GM10248 (cell line): ENCODE measurements around the gene ABR.

ENCODE experiments used
- CTCF ChIA-PET: fragments of 300-600 bp; sonication (Branson Sonifier 250); formaldehyde crosslinking; extraction: SDS; loops from one replicate; lab custom pipeline; 2021; ENCODE audit warnings: antibody characterized with exemption; lab: Yijun Ruan, JAX
- POLR2A ChIA-PET: fragments of 350-650 bp; sonication (Branson Sonifier 250); formaldehyde crosslinking; extraction: SDS; loops from one replicate; lab custom pipeline; 2020; ENCODE audit warnings: antibody characterized with exemption; lab: Yijun Ruan, JAX
- DNase-seq: peaks from one replicate; pipeline ENCODE4 v3.0.0; 2012; ENCODE audit errors: extremely low spot score
- TF ChIP-seq, protein P1 (sequence below): IDR thresholded peaks from 2 replicates; pipeline ENCODE4 v1.5.1; 2012; ENCODE audit warnings: mild to moderate bottlenecking, low read depth; ENCODE audit errors: extremely low read depth, missing control alignments, control extremely low read depth

The ABR gene

DNA sequence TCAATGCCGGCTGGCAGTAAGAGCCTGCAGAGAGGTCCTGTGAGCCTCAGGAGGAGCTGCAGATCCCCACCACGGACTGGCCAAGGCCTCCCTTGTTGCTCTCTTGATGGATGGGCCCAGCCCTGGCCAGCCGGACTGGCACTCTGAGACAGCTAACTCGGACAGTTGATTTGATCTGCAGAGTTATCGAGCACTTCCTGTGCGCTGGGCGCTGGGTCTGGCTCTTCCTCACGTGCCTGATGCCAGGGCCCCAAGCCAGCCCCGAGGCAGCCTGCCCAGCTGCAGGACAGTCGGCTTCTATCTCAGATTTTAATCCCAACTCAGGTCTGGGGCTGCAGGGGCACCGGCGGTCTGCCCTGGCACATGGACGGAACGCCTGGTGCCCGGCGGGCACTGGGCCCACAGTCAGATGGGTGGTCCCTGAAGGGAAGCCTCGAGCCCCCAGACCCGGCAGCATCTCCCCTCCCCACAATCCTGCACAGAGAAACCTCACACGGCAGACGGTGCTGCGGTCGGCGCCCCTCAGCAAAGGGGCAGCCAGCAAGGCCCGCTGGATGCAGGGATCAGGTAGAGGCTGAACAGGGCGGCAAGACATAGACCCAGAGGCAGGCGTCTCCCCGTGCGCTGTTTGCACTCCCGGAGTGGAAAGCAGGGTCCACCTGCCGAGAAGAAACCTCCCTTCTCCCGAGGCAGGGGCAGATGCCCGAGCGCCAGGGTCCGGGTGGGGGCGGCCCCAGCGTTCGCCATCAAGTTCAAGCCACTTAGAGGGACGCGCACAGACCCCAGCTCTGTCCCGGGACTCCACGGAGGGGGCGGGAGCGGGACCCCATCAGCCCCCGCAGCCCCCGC lies 148.9 kb downstream of the ABR start:
- TF ChIP-seq, protein P1, sequence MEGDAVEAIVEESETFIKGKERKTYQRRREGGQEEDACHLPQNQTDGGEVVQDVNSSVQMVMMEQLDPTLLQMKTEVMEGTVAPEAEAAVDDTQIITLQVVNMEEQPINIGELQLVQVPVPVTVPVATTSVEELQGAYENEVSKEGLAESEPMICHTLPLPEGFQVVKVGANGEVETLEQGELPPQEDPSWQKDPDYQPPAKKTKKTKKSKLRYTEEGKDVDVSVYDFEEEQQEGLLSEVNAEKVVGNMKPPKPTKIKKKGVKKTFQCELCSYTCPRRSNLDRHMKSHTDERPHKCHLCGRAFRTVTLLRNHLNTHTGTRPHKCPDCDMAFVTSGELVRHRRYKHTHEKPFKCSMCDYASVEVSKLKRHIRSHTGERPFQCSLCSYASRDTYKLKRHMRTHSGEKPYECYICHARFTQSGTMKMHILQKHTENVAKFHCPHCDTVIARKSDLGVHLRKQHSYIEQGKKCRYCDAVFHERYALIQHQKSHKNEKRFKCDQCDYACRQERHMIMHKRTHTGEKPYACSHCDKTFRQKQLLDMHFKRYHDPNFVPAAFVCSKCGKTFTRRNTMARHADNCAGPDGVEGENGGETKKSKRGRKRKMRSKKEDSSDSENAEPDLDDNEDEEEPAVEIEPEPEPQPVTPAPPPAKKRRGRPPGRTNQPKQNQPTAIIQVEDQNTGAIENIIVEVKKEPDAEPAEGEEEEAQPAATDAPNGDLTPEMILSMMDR, result no peak
- ChIA-PET POLR2A (no interaction called here), CTCF (interaction anchor here (1.3 kb wide), 2 partner anchors 25 to 50 kb away, joined by 4 read pairs; no protein-coding TSS in a partner anchor)
- DNase-seq, result no peak

DNA sequence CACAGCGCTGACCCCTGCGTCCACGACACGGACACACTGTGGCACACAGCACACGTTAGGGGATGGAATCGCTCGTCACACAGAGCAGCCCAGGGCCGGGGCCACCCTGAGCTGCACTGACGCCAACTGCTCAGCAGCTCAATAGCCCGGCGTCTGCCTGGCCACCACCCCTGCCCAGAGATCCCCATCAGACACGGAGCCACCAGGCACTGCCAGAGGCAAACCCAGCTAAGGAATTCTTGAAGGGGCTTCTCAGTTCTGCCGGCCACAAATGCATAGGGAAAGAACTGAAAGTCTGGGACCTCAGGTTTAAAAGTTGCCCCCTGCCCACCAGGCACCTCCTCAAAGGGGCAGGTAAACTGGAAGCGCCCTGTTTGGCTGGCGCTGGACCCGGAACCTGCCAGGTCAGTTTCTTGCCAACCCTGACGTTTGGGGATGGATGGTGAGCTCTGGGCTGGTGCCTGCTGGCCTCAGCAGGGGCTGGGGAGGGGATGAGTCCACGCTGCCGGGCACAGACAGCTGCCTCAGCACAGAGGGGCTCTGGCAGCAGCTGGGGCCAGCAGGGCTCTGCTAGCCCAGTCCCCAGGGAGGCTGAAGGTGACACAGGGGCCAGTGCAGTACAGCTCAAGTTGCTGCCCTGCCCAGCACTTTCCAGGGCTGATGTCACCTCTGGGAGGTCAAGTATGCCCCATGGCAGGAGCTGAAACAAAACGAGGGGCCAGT lies 149.7 kb downstream of the ABR start:
- TF ChIP-seq, protein P1, result no peak
- ChIA-PET CTCF (interaction anchor here (1.3 kb wide), 2 partner anchors 26 to 49 kb away, joined by 4 read pairs; no protein-coding TSS in a partner anchor), POLR2A (no interaction called here)
- DNase-seq, result no peak

DNA sequence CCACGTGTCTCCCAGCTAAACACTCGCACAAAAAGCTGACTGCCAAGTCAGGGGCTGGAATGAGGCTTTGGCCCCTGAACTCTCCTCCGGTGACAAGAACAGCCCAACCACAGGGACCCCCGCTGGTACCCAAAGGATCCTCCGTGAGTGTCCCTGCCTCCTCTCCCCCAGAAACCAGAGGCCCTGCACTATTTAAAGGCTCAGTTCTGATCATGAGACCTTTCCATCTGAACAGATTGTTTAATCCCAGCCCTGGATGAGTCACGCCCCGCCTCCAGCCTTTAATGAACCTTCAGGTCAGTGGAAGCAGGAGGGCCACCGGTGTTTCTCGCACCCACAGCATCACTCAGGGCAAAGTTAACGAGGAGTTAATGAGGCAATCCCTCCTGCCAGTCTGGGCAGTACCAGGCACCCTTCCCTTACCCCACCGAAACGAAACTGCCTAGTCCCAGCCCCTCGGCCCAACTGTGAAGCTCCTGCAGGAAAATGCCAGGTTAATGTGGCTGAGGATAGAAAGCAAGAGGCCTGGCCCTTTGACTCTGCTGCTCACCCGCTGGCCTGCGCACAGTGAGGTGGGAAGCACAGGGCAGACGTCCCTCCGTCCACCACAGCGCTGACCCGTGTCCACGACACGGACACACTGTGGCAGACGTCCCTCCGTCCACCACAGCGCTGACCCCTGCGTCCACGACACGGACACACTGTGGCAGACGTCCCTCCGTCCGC lies 150.4 kb downstream of the ABR start:
- POLR2A ChIA-PET, result no interaction called here
- DNase-seq, result no peak
- CTCF ChIA-PET, result interaction anchor here (1.5 kb wide), 1 partner anchor 27 kb away, joined by 3 read pairs; no protein-coding TSS in a partner anchor
- TF ChIP-seq, protein P1, result no peak

DNA sequence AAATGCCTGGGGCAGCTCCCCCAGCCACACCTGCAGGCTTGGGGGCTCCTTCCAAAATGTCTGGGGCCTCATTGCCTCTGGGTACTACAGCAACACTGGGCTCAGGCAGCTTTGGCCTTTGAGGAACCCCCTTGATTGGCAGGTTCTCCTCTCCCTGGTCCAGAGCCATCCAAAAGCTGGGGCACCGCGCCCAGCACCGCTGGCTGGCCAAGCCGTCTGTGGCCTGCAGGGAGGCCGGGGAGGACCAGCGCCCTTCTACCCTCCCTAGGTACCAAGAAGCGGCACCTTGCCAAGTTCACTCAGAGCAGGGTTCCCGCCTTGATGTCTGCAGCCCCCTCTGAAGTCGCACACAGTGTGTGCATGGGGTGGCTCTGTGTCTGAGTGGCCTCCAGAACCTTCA lies 152.7 kb downstream of the ABR start:
- TF ChIP-seq, protein P1, result no peak
- ChIA-PET POLR2A (no interaction called here), CTCF (interaction anchor here (2.2 kb wide), 1 partner anchor 29 kb away, joined by 11 read pairs; no protein-coding TSS in a partner anchor)
- DNase-seq, result no peak

DNA sequence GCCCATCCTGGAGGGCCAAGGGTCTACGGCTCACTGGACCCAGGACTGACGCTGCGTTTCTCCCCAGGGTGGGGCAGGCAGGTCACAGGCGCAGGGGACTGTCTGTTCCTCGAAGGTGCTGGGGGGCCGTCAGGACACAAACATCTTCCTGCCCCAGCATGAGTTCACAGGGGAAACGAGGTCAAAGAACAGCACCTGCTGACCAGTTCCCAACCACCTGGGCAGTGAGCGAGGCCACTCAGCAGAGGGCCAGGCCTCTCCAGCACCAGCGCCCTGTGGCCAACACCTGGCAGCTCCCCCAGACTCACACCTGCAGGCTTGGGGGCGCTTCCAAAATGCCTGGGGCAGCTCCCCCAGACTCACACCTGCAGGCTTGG lies 153.2 kb downstream of the ABR start:
- ChIA-PET CTCF (interaction anchor here (2.2 kb wide), 1 partner anchor 29 kb away, joined by 11 read pairs; no protein-coding TSS in a partner anchor), POLR2A (no interaction called here)
- no peak for DNase-seq
- TF ChIP-seq, protein P1, result no peak
